Brain microvascular endothelial cell (primary cell): Measurements from ENCODE around the gene ZNF837.
A peak's percentile ranks its signal among the peaks of the same experiment; 100 is the strongest.

Experiments used
- DNase-seq: peaks from one replicate; pipeline ENCODE4 v3.0.0-alpha.2; 2020
- H3K27ac ChIP-seq: fragments of 250-450 bp; sonication (Bioruptor Pico); 2 replicates; pipeline ENCODE4 v1.5.1; 2020; ENCODE audit warnings: mild to moderate bottlenecking, moderate library complexity
- H3K27me3 ChIP-seq: fragments of 250-450 bp; sonication (Bioruptor Pico); replicated peaks from 2 replicates; pipeline ENCODE4 v1.5.1; 2020; ENCODE audit warnings: mild to moderate bottlenecking
- H3K36me3 ChIP-seq: fragments of 250-450 bp; sonication (Bioruptor Pico); replicated peaks from 2 replicates; pipeline ENCODE4 v1.5.1; 2020; ENCODE audit warnings: mild to moderate bottlenecking
- H3K4me3 ChIP-seq: 2 replicates; pipeline ENCODE4 v1.5.1; 2011; ENCODE audit warnings: low read depth, mild to moderate bottlenecking, control low read depth, low read length, moderate library complexity
- in situ Hi-C: cut with HindIII; loops from 2 replicates; pipeline ENCODE4 v1.10.0; 2017; ENCODE audit warnings: low sequenced_read_pairs, low pct_ligation_motif_present
- TF ChIP-seq, protein P1 (sequence below): IDR thresholded peaks from 2 replicates; pipeline ENCODE4 v1.5.1; 2011; ENCODE audit warnings: low read depth, mild to moderate bottlenecking, moderate library complexity, low read length, control low read depth, inconsistent platforms; ENCODE audit errors: missing control alignments

ZNF837 gene

DNA sequence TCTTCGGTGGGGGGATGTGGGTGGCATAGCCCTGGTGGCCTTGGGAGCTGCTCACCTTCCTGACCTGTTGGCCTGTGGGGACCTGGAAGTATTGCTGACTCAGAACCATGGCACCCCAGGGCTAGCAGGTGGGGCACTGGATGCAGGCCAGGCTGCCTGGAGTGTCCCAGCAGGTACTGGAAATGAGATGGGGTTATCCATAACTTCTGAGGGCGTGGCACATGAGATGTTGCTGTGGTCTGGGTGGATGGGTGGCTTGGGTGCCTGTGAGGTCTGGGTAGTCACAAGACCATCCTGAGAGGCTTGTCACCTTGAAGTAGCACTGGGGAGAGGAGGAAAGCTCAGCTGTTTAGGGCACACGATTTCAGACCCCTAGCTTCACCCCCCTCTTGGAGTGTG is 14.0 kb upstream of the ZNF837 start:
- no peak overlapping the region for H3K4me3 ChIP-seq
- no peak overlapping the region for H3K27ac ChIP-seq
- in situ Hi-C loops: no loop called here
- H3K27me3 ChIP-seq: no peaks in the 10 kb centered on the region
- DNase-seq: no peak
- TF ChIP-seq, protein P1, sequence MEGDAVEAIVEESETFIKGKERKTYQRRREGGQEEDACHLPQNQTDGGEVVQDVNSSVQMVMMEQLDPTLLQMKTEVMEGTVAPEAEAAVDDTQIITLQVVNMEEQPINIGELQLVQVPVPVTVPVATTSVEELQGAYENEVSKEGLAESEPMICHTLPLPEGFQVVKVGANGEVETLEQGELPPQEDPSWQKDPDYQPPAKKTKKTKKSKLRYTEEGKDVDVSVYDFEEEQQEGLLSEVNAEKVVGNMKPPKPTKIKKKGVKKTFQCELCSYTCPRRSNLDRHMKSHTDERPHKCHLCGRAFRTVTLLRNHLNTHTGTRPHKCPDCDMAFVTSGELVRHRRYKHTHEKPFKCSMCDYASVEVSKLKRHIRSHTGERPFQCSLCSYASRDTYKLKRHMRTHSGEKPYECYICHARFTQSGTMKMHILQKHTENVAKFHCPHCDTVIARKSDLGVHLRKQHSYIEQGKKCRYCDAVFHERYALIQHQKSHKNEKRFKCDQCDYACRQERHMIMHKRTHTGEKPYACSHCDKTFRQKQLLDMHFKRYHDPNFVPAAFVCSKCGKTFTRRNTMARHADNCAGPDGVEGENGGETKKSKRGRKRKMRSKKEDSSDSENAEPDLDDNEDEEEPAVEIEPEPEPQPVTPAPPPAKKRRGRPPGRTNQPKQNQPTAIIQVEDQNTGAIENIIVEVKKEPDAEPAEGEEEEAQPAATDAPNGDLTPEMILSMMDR: no peak
- peaks cover 45% of the 10 kb centered on the region for H3K36me3 ChIP-seq

GRCh38 chr19:58393725-58394033 is 12.8 kb upstream of the ZNF837 start:
- H3K27me3 ChIP-seq: no peaks in the 10 kb centered on the region
- H3K27ac ChIP-seq: no peak overlapping the region
- DNase-seq: no peak
- in situ Hi-C loops: no loop called here
- H3K4me3 ChIP-seq: no peak overlapping the region
- TF ChIP-seq, protein P1: no peak
- peaks cover 52% of the 10 kb centered on the region for H3K36me3 ChIP-seq

DNA sequence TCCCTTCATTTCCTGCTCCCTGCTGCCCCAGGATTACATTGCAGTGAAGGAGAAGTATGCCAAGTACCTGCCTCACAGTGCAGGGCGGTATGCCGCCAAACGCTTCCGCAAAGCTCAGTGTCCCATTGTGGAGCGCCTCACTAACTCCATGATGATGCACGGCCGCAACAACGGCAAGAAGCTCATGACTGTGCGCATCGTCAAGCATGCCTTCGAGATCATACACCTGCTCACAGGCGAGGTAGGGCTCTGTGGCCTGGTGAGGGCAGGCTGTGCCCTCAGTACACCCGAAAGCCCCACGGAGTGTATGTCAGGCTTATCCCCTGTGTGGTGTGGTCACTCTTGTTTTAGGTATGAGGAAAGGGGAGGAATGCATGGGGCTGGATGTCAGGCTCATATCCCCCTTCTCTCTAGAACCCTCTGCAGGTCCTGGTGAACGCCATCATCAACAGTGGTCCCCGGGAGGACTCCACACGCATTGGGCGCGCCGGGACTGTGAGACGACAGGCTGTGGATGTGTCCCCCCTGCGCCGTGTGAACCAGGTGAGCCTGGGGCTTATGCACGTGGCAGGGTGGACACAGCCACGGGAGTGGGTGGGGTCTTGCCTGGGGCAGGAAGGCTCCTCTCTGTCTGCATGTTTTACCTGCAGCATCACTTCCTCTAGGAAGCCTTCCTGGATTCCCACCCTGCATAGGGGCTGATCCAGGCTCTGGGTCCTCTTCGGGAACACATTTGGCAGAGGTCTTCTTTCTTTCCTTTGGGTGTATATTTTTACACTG is 12.3 kb upstream of the ZNF837 start:
- Histone ChIP-seq H3K27ac (no peak overlapping the region), H3K27me3 (no peaks in the 10 kb centered on the region), H3K4me3 (no peak overlapping the region), H3K36me3 (peaks cover 55% of the 10 kb centered on the region)
- TF ChIP-seq, protein P1: no peak
- in situ Hi-C loops: no loop called here
- no peak for DNase-seq

- TF ChIP-seq, protein P1: no peak
- H3K4me3 ChIP-seq: peak overlapping the region; percentile 90
- no peak overlapping the region for H3K27ac ChIP-seq
- in situ Hi-C loops: no loop called here
- peaks cover 36% of the 10 kb centered on the region for H3K36me3 ChIP-seq
- H3K27me3 ChIP-seq: no peaks in the 10 kb centered on the region
- no peak for DNase-seq
Observed at GRCh38 chr19:58388175-58388526, 7.3 kb upstream of the ZNF837 start.

DNA sequence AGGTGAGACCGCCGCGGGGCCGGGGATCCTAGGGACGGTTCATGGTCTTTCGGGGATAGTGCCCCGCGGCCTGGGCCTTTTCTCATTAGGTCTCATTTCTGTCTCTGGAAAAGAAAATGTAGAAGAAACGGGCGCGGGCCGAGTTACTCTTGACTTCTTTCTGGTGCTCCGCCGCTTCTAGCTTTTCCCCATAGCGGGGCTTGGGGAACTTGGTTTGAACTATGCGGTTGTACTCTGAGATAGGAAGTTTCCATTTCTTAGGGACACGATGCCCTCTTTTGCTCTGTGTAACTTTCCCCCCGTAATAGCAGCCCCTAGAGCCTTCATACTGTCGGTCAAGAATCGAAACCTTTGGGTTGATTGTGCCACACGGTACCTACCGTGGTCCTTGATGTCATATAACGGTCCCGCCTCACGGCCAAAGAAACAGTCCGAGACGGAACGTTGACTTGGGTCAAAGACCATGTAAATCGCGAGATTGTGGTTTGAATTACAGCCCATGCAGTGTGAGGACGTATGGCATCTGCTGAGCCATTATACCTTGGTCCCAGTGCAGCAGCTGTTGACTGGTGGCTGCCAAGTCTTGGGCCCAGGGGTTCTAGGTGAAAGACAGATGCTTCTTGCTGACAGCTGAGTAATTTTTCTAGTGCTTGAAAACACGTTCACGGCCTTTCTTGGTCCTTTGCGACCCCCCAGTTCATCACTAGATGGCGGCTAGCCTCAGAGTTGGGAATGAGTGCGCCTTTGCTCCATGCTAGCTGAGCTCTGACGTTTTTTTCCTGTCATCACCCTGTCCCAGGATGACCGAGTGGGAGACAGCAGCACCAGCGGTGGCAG is 6.7 kb upstream of the ZNF837 start:
- Histone ChIP-seq H3K36me3 (peaks cover 30% of the 10 kb centered on the region), H3K27ac (peak overlapping the region; percentile 91), H3K4me3 (peak overlapping the region; percentile 90), H3K27me3 (no peaks in the 10 kb centered on the region)
- TF ChIP-seq, protein P1: peak; percentile 3
- in situ Hi-C loops: no loop called here
- DNase-seq: no peak
